Measurements from ENCODE around the gene KIRREL3.

GRCh38 chr11:127013550-127013949 is 13.0 kb upstream of the KIRREL3 start:
- TF ChIP-seq ZFX (IDR thresholded peaks at IDR 0.05), result no peak
- TF ChIP-seq CTCF (conservative IDR thresholded peaks at IDR 0.05), result no peak
